Kidney epithelial cell (primary cell): ENCODE results near the gene KRT75. TPM values are rescaled to one million over a fixed set of nuclear protein-coding genes. Genes with fewer than 3 reads are reported as not detected.

Source experiments
- DNase-seq: peaks from one replicate; pipeline ENCODE4 v3.0.0-alpha.2; 2010; ENCODE audit warnings: low read depth
- H3K27me3 ChIP-seq: 2 replicates; pipeline ENCODE4 v1.6.0; 2011; ENCODE audit warnings: low read length; ENCODE audit not compliant: control insufficient read depth, insufficient read depth
- H3K36me3 ChIP-seq: 2 replicates; pipeline ENCODE4 v1.5.1; 2011; ENCODE audit warnings: low read length; ENCODE audit not compliant: control insufficient read depth, insufficient read depth
- H3K4me3 ChIP-seq: 2 replicates; pipeline ENCODE4 v1.5.1; 2011; ENCODE audit warnings: low read depth, mild to moderate bottlenecking, control low read depth, low read length
- CTCF ChIP-seq: IDR thresholded peaks from 2 replicates; pipeline ENCODE4 v1.5.1; 2011; ENCODE audit warnings: mild to moderate bottlenecking, moderate library complexity, low read length, control low read depth, inconsistent platforms; ENCODE audit not compliant: insufficient read depth, poor library complexity, severe bottlenecking
- total RNA-seq: library from RNA; depleted of rRNA; stranded (reverse); fragments of >200 nt; gene quantifications from 2 replicates; pipeline ENCODE4 v1.2.3, GENCODE V29; 2015

The KRT75 gene
- total RNA-seq, result not detected in 2 replicates

- no peak for TF ChIP-seq CTCF
- Histone ChIP-seq H3K36me3 (no peaks in the 10 kb centered on the region), H3K4me3 (no peak within 1 kb of the TSS), H3K27me3 (no peaks in the 10 kb centered on the region)
- DNase-seq, result no peak
Measured at GRCh38 chr12:52434081-52434733, at the start of gene KRT75. Gene KRT75 (minus strand): TSS chr12:52434371. CDS start chr12:52434304, 67 bp downstream.

- DNase-seq, result no peak
- TF ChIP-seq CTCF, result no peak
Measured at GRCh38 chr12:52480073-52480472, 45.9 kb upstream of the KRT75 start.

GRCh38 chr12:52477651-52478050, 43.5 kb upstream of the KRT75 start:
- DNase-seq, result no peak
- peaks cover 2% of the 10 kb centered on the region for H3K27me3 ChIP-seq
- no peak overlapping the region for H3K4me3 ChIP-seq
- H3K36me3 ChIP-seq, result no peaks in the 10 kb centered on the region
- TF ChIP-seq CTCF, result no peak

More at GRCh38 chr12:52480073-52480472, 45.9 kb upstream of the KRT75 start:
- Histone ChIP-seq H3K27me3 (peaks cover 2% of the 10 kb centered on the region), H3K36me3 (no peaks in the 10 kb centered on the region), H3K4me3 (no peak overlapping the region)

GRCh38 chr12:52474212-52474611, 40.0 kb upstream of the KRT75 start:
- H3K27me3 ChIP-seq, result no peaks in the 10 kb centered on the region
- no peak overlapping the region for H3K4me3 ChIP-seq
- H3K36me3 ChIP-seq, result no peaks in the 10 kb centered on the region
- no peak for TF ChIP-seq CTCF
- no peak for DNase-seq

GRCh38 chr12:52473768-52474167, 39.6 kb upstream of the KRT75 start, which contains the start of gene KRT6C:
Gene KRT6C (minus strand): TSS chr12:52473805. CDS start chr12:52473737, 68 bp downstream.
- no peak within 1 kb of the TSS for H3K4me3 ChIP-seq
- DNase-seq, result no peak
- H3K36me3 ChIP-seq, result no peaks in the 10 kb centered on the region
- no peak for TF ChIP-seq CTCF
- H3K27me3 ChIP-seq, result no peaks in the 10 kb centered on the region

GRCh38 chr12:52469853-52470252, 35.7 kb upstream of the KRT75 start:
- H3K27me3 ChIP-seq, result no peaks in the 10 kb centered on the region
- no peak for TF ChIP-seq CTCF
- H3K4me3 ChIP-seq, result no peak overlapping the region
- DNase-seq, result no peak
- H3K36me3 ChIP-seq, result no peaks in the 10 kb centered on the region
